GM12874 (cell line): Measurements from ENCODE around the gene OPRD1.

Experiments used
- CTCF ChIP-seq: IDR thresholded peaks from 2 replicates; pipeline ENCODE4 v1.5.1; 2011; ENCODE audit warnings: low read depth, mild to moderate bottlenecking, control low read depth, low read length, moderate library complexity; ENCODE audit not compliant: insufficient read depth

OPRD1 gene

GRCh38 chr1:28914228-28915030, 102.5 kb downstream of the OPRD1 start, which contains the start of gene EPB41:
EPB41 (plus strand) TSS chr1:28914569; CDS start chr1:28987438, 72,869 bp downstream.
- TF ChIP-seq CTCF, result no peak

GRCh38 chr1:28915031-28915895, 103.3 kb downstream of the OPRD1 start:
- no peak for TF ChIP-seq CTCF

DNA sequence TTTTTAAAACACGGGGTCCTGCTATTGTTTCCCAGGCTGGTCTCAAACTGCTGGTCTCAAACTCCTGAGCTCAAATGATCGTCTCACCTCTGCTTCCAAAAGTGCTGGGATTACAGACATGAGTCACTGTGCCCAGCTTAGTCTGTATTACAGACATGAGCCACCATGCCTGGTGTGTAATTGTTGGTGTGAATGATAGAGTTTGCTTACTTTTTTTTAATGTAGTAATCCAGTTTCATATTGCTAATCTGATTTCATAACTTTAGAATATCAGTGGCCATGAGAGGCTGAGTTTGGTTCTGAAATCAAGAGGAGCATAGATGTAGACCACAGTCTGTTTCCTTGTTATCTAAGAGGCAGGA, 105.8 kb downstream of the OPRD1 start:
- TF ChIP-seq CTCF, result no peak
